ENCODE measurements around the gene PCDHB3.
A peak's percentile ranks its signal among the peaks of the same experiment; 100 is the strongest.
"Not testable (repeated sequence)": the region's sequence is repeated elsewhere in the genome, so short reads cannot be mapped to it uniquely, and the experiment has no call there.

The PCDHB3 gene

DNA sequence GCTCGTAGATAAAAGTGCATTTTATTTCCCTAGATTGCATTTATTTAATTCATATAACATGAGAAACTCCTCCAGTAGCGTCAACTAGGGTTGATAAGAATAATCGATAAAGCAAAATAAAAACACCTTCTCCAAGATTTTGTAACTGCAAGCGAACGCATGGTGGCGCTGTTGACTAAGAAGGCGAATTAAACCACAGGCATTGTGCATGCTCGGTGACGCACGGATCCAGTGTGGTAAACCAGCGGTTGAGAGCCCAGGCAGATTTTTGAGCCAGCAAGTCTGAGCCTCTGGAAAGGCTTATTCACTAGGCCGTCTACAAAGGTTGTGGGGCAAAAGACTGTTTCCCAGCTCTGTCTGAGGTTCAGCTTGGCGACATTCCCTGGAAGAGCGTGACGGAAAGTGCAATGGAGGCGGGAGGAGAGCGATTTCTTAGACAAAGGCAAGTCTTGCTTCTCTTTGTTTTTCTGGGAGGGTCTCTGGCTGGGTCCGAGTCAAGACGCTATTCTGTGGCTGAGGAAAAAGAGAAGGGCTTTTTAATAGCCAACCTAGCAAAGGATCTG, at the start of gene PCDHB3:
Gene PCDHB3, plus strand, starts transcription at position 231 of the 563 bp plus-strand sequence. Its CDS starts 177 bp downstream, at position 408.
- no peak for DNase-seq (ENCODE audit: low read depth)

DNA sequence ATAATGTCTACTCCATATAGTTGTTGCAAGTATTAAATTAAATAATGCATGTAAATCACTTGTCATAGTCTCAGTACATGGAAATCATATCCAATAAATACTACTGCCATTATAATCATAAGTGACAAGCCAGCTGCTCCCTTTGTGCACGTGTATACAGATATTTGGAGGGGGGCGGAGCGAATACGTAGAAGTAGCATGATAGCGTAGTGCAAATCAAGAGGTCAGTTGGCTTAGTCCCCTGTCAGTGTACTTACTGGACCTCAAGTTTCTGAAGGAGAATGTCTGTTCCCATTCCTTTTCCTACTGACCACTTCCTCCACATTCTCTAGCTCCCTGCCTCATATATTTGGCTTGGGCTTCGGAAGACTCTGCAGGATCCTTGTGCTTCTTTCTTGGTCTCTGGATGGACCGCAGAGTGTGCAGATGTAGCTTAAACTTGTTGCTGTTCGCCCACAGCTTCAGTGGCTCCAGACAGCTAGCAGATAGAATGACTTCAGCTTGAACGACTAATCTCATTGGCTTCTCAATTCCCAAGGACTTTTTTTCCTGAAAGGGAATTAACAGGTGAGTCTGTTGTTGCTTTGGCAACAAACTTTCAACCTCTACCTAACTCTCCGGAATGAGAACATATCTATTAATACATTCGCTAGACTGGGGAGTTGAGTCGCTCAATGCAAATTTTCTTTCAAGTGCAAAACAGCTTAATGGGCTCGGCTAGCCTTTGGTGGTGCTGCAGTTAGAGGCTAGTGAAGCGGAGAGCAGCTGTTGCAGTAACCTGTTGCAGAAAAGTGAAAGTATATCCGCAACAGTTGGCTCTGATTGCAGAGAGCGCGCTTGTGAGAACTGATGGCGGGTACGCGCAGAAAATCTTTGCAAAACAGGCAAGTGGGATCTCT, 49.4 kb upstream of the PCDHB3 start, which contains the start of gene PCDHB1:
Gene PCDHB1, plus strand, starts transcription at position 753 of the 899 bp plus-strand sequence. Its CDS starts 97 bp downstream, at position 850.
- no peak for DNase-seq (ENCODE audit: low read depth)

DNA sequence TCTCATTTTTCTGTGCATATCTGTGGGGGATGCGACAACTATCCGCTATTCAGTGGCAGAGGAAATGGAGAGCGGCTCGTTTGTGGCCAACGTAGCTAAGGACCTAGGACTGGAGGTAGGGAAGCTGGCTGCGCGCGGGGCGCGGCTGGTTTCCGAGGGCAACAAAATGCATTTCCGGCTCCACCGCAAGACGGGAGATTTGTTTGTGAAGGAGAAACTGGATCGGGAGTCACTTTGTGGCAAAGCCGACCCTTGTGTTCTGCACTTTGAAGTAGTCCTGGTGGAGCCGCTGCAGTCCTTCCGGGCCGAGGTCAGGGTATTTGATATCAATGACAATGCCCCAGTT, 48.8 kb upstream of the PCDHB3 start:
- DNase-seq (ENCODE audit: low read depth): no peak

DNA sequence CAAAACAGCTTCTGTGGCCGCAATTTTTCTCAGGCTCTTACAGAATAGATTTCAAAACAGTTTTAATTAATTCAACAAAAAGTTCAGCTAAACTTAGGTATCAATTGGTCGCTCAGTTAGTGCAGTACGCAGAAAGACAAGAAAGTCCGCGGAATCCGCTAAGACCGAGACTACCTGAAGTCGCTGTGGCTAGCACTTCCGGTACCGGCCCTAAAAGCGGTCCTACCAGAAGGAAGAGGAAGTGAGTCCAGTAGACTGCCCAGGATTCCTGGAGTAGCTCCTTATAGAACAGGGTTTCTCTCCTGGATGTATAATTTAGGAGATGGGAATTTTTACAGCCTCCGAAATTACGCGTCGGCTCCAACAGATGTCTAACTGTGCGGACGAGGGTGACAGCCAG, 22.4 kb upstream of the PCDHB3 start:
- no peak for DNase-seq (ENCODE audit: low read depth)

DNA sequence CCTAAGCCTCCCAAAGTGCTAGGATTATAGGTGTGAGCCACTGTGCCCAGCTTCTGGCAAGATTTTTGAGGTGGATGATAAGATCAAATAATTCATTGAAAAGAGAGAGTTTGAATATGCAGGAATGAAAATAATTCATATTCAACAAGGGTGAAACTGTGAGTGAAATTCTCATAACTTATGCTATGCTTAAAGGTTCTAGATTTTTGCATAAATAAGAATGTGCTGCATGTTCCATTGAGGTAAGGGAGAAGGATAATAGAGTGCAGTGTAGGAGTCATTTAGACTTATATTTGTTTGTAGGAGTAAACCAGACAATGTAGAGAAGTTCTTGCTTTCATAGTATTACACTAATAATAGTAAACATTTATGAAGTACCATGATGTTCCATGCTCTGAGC, 18.0 kb upstream of the PCDHB3 start:
- DNase-seq (ENCODE audit: low read depth): no peak

DNA sequence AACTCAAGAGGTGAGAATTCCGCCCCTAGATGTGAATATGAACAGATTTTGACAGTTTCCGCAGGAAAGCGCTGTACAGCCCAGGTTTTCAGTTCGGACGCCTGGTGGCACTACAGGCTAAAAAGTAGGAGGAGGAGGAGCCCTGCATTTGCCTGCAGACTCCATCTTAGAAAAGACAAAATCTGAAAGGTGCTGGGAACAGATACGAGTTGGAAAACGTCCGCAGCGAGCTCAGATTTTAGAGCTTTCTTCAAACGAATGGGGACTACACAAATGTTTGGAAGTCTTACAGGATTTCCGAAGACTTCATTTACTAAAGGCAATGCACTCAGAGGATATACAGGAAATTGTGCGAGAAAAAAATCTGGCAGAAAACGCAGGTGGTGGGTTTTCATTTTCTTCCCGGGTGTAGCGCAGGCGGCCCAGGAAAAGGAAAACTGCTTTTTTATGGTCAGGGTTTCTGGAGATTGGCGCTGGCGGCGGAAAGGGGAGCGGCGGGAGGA, 15.7 kb upstream of the PCDHB3 start:
- DNase-seq (ENCODE audit: low read depth): peak; percentile 5

DNA sequence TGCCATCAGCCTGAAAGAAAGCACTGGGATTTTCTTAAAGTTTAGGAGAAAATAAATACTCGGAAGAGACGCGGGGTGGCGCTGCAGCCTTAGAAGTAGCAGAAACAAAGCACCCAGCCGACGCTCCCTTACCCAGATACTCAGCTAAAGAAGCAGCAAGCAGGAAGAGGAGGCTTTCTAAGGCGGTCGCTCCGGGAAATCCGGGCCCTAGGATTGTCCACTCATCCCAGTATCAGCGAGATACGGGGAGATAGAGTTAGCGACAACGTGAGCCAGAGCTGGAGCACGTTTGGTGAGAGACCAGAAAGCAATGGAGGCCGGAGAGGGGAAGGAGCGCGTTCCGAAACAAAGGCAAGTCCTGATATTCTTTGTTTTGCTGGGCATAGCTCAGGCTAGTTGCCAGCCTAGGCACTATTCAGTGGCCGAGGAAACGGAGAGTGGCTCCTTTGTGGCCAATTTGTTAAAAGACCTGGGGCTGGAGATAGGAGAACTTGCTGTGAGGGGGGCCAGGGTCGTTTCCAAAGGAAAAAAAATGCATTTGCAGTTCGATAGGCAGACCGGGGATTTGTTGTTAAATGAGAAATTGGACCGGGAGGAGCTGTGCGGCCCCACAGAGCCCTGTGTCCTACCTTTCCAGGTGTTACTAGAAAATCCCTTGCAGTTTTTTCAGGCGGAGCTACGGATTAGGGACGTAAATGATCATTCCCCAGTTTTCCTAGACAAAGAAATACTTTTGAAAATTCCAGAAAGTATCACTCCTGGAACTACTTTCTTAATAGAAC, 5.6 kb upstream of the PCDHB3 start, which contains the start of gene PCDHB2:
Gene PCDHB2, plus strand, starts transcription at position 135 of the 782 bp plus-strand sequence. Its CDS starts 176 bp downstream, at position 311.
- no peak for DNase-seq (ENCODE audit: low read depth)

DNA sequence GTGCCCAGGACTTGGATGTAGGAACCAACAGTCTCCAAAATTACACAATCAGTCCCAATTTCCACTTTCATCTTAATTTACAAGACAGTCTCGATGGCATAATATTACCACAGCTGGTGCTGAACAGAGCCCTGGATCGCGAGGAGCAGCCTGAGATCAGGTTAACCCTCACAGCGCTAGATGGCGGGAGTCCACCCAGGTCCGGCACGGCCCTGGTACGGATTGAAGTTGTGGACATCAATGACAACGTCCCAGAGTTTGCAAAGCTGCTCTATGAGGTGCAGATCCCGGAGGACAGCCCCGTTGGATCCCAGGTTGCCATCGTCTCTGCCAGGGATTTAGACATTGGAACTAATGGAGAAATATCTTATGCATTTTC, 5.0 kb upstream of the PCDHB3 start:
- no peak for DNase-seq (ENCODE audit: low read depth)

DNA sequence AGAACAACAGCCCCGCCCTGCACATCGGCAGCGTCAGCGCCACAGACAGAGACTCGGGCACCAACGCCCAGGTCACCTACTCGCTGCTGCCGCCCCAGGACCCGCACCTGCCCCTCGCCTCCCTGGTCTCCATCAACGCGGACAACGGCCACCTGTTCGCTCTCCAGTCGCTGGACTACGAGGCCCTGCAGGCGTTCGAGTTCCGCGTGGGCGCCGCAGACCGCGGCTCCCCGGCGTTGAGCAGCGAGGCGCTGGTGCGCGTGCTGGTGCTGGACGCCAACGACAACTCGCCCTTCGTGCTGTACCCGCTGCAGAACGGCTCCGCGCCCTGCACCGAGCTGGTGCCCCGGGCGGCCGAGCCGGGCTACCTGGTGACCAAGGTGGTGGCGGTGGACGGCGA, 4.1 kb upstream of the PCDHB3 start:
- not testable (repeated sequence) for DNase-seq (ENCODE audit: low read depth)

DNA sequence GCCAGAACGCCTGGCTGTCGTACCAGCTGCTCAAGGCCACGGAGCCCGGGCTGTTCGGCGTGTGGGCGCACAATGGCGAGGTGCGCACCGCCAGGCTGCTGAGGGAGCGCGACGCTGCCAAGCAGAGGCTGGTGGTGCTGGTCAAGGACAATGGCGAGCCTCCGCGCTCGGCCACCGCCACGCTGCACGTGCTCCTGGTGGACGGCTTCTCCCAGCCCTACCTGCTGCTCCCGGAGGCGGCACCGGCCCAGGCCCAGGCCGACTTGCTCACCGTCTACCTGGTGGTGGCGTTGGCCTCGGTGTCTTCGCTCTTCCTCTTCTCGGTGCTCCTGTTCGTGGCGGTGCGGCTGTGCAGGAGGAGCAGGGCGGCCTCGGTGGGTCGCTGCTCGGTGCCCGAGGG, 3.7 kb upstream of the PCDHB3 start:
- DNase-seq (ENCODE audit: low read depth): not testable (repeated sequence)

DNA sequence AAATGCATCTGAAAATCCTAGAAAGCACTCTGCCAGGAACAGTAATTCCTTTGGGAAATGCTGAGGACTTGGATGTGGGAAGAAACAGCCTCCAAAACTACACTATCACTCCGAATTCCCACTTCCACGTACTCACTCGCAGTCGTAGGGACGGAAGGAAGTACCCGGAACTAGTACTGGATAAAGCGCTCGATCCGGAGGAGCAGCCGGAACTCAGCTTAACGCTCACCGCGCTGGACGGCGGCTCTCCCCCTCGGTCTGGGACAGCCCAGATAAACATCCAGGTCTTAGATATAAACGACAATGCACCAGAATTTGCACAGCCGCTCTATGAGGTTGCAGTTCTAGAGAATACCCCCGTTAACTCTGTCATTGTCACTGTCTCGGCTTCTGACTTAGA, 786 bp downstream of the PCDHB3 start:
- DNase-seq (ENCODE audit: low read depth): no peak

DNA sequence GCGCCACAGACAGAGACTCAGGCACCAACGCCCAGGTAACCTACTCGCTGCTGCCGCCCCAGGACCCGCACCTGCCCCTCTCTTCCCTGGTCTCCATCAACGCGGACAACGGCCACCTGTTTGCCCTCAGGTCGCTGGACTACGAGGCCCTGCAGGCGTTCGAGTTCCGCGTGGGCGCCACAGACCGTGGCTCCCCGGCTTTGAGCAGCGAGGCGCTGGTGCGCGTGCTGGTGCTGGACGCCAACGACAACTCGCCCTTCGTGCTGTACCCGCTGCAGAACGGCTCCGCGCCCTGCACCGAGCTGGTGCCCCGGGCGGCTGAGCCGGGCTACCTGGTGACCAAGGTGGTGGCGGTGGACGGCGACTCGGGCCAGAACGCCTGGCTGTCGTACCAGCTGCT, 1.8 kb downstream of the PCDHB3 start:
- DNase-seq (ENCODE audit: low read depth): not testable (repeated sequence)

DNA sequence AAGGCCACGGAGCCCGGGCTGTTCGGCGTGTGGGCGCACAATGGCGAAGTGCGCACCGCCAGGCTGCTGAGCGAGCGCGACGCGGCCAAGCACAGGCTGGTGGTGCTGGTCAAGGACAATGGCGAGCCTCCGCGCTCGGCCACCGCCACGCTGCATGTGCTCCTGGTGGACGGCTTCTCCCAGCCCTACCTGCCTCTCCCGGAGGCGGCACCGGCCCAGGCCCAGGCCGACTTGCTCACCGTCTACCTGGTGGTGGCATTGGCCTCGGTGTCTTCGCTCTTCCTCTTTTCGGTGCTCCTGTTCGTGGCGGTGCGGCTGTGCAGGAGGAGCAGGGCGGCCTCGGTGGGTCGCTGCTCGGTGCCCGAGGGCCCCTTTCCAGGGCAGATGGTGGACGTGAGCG, 2.2 kb downstream of the PCDHB3 start:
- DNase-seq (ENCODE audit: low read depth): not testable (repeated sequence)

DNA sequence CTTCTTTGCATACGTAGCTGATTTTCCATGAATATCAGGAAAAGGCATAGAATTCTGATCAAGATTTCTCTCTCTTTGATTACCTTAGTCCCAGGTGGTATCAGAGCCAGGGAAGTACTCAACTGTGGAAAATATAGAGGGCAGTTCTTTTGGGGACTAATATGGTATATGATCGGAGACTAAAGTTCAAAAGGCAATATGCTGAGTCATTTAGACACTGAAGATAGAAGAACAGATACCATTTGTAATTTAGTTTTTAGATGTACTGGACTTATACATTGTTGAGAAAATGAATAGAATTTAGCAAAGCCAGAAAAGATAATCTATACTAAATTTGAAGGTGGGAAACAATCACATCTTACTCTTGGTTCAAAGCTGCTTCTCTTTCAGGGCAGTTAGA, 5.1 kb downstream of the PCDHB3 start:
- DNase-seq (ENCODE audit: low read depth): no peak

DNA sequence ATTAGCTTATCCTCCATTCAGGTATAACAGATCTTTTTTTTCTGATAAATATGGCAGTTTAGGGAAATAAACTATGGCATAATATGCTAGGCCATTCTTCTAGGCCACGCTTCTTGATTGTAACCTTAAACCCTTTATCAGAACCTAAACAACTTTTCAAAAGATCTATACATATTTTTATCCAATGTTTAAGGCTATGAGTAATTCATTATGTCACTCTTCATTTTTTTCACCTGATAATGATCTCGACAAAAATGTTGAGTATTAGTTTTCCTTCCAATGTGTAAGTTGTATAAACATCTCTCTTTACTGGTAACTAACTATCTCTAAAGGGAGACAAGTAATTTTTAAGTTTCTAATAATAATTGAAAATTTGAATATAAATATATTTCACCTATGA, 19.0 kb downstream of the PCDHB3 start:
- DNase-seq (ENCODE audit: low read depth): no peak

DNA sequence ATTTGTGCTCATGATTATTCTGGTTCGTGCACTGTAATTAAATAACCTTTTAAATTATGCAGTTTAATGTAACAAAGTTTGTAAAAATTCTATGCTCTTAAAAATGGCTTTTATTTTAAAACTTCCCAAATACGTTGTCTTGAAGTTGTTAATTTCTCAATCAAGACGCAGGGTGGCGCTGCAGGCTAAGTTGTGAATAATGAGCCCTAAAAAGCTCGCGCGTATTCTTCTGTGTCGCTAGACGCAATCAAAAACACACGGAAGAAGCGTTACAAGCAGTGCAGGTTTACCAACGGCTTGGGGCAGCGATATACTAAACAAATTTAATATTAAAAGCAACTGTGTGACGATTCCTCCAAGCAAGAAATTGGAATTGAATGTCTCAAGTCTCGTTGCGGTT, 21.3 kb downstream of the PCDHB3 start, which contains the start of gene PCDHB4:
Gene PCDHB4, plus strand, starts transcription at position 256 of the 400 bp plus-strand sequence. CDS start 181 bp downstream, outside the sequence.
- DNase-seq (ENCODE audit: low read depth): no peak

DNA sequence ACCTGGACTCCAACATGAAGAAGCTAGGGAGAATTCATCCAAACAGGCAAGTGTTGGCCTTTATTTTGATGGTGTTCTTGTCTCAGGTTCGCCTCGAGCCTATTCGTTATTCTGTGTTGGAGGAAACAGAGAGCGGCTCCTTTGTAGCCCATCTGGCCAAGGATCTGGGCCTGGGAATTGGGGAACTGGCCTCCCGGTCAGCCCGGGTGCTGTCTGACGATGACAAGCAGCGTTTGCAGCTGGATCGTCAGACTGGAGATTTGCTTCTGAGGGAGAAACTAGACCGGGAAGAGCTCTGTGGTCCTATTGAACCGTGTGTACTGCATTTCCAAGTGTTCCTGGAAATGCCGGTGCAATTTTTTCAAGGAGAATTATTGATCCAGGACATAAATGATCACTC, 21.7 kb downstream of the PCDHB3 start:
- no peak for DNase-seq (ENCODE audit: low read depth)

DNA sequence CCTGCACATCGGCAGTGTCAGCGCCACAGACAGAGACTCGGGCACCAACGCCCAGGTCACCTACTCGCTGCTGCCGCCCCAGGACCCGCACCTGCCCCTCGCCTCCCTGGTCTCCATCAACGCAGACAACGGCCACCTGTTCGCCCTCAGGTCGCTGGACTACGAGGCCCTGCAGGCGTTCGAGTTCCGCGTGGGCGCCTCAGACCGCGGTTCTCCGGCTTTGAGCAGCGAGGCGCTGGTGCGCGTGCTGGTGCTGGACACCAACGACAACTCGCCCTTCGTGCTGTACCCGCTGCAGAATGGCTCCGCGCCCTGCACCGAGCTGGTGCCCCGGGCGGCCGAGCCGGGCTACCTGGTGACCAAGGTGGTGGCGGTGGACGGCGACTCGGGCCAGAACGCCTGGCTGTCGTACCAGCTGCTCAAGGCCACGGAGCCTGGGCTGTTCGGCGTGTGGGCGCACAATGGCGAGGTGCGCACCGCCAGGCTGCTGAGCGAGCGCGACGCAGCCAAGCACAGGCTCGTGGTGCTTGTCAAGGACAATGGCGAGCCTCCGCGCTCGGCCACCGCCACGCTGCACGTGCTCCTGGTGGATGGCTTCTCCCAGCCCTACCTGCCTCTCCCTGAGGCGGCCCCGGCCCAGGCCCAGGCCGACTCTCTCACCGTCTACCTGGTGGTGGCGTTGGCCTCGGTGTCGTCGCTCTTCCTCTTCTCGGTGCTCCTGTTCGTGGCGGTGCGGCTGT, 23.3 kb downstream of the PCDHB3 start:
- DNase-seq (ENCODE audit: low read depth): not testable (repeated sequence)

DNA sequence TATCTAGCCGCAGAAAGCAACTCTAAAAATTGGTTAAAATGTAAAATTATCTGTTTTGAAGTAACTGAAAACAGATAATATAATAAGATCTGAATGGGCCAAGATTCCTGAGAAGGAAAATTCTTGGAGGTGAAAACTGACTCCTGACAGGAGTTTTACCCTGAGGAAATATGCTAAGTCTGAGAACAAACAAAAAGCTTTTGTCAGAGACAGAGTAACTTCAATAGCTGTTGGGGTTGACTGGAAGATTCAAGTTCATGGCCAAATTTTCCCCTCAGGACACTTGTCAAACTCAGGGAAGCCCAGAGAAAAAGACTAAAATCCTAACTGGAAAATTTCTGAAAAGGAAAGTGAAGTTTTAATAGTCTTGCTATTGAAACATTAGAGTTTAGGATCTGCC, 27.0 kb downstream of the PCDHB3 start:
- DNase-seq (ENCODE audit: low read depth): no peak

DNA sequence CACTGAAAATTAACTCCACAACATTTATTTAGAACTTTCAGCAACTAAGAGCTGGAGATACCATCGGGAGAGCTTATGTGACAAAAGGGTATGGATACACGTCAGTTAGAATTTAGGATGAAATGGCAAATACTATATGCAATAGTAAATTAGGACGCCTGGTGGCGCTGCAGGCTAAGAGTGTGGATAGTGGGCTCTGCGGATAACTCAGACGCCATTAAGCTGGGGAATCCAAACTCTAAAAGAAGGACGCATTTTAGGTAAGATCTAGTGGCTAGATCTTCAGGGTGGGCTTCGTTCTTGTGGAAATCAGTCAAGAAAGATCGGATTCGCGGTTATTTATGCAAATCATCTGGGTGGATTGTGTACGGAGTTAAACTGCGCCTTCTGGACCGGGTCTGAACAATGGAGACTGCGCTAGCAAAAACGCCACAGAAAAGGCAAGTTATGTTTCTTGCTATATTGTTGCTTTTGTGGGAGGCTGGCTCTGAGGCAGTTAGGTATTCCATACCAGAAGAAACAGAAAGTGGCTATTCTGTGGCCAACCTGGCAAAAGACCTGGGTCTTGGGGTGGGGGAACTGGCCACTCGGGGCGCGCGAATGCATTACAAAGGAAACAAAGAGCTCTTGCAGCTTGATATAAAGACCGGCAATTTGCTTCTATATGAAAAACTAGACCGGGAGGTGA, 34.9 kb downstream of the PCDHB3 start, which contains the start of gene PCDHB5:
Gene PCDHB5, plus strand, starts transcription at position 177 of the 688 bp plus-strand sequence. Its CDS starts 229 bp downstream, at position 406.
- DNase-seq (ENCODE audit: low read depth): no peak

All from stimulated activated CD4-positive, alpha-beta T cell treated with anti-CD3 and anti-CD28 coated beads, Interleukin-2, amount 100 ng/mL, for 4 hours (primary cell).